ENCODE data around the gene MAML3.

MAML3 gene

GRCh38 chr4:140154572-140154891, 548 bp upstream of the MAML3 start:
- peak overlapping the region; percentile 61 for H3K4me3 ChIP-seq (replicated peaks; ENCODE audit: insufficient read depth, low read length)
- no peak for DNase-seq (ENCODE audit: low read depth in 1 of 2, low spot score in 1 of 2)
- H3K27ac ChIP-seq (replicated peaks): peak overlapping the region; percentile 96
- H3K27me3 ChIP-seq (ENCODE audit: insufficient read depth, poor library complexity, severe bottlenecking): no peaks in the 10 kb centered on the region
- TF ChIP-seq GABPA (IDR thresholded peaks at IDR 0.05; ENCODE audit: low read depth) (no peak), SPI1 (IDR thresholded peaks at IDR 0.05; ENCODE audit: borderline replicate concordance, low read depth) (no peak), CTCF (IDR thresholded peaks at IDR 0.05; ENCODE audit: insufficient read depth, low read length) (no peak), REST (IDR thresholded peaks at IDR 0.05; ENCODE audit: insufficient replicate concordance, low read depth) (no peak), POLR2AphosphoS5 (IDR thresholded peaks at IDR 0.05; ENCODE audit: low read depth) (no peak)

- DNase-seq (ENCODE audit: low read depth in 1 of 2, low spot score in 1 of 2): peak; percentile 11
- no peak for TF ChIP-seq REST (IDR thresholded peaks at IDR 0.05; ENCODE audit: insufficient replicate concordance, low read depth)
- TF ChIP-seq SPI1 (IDR thresholded peaks at IDR 0.05; ENCODE audit: borderline replicate concordance, low read depth): no peak
- no peak for TF ChIP-seq GABPA (IDR thresholded peaks at IDR 0.05; ENCODE audit: low read depth)
- TF ChIP-seq POLR2AphosphoS5 (IDR thresholded peaks at IDR 0.05; ENCODE audit: low read depth): no peak
- no peak for TF ChIP-seq CTCF (IDR thresholded peaks at IDR 0.05; ENCODE audit: insufficient read depth, low read length)
- peak overlapping the region; percentile 61 for H3K4me3 ChIP-seq (replicated peaks; ENCODE audit: insufficient read depth, low read length)
- peak overlapping the region; percentile 96 for H3K27ac ChIP-seq (replicated peaks)
- H3K27me3 ChIP-seq (ENCODE audit: insufficient read depth, poor library complexity, severe bottlenecking): no peaks in the 10 kb centered on the region
These were observed 616 bp downstream of the MAML3 start for GRCh38 chr4:140153419-140153717.

- peak overlapping the region; percentile 61 for H3K4me3 ChIP-seq (replicated peaks; ENCODE audit: insufficient read depth, low read length)
- TF ChIP-seq POLR2AphosphoS5 (IDR thresholded peaks at IDR 0.05; ENCODE audit: low read depth) (no peak; the same call in 1 of the 2 replicates), CTCF (IDR thresholded peaks at IDR 0.05; ENCODE audit: insufficient read depth, low read length) (no peak), GABPA (IDR thresholded peaks at IDR 0.05; ENCODE audit: low read depth) (no peak), REST (IDR thresholded peaks at IDR 0.05; ENCODE audit: insufficient replicate concordance, low read depth) (no peak), SPI1 (IDR thresholded peaks at IDR 0.05; ENCODE audit: borderline replicate concordance, low read depth) (no peak)
- DNase-seq (ENCODE audit: low read depth in 1 of 2, low spot score in 1 of 2): peak; percentile 15 to 51
These were observed 1.1 kb downstream of the MAML3 start for GRCh38 chr4:140152751-140153418.

More at GRCh38 chr4:140152751-140153418, 1.1 kb downstream of the MAML3 start:
- Histone ChIP-seq H3K27me3 (ENCODE audit: insufficient read depth, poor library complexity, severe bottlenecking) (no peaks in the 10 kb centered on the region), H3K27ac (replicated peaks) (peak overlapping the region; percentile 96)

All from HL-60 (cell line).